RWPE1 (cell line): ENCODE measurements around the gene ATP13A2.
"Not testable (repeated sequence)": the region's sequence is repeated elsewhere in the genome, so short reads cannot be mapped to it uniquely, and the experiment has no call there.

Experiments used
- CTCF ChIA-PET: fragments of 350-600 bp; sonication (Branson Sonifier 250); formaldehyde crosslinking; extraction: SDS; loops from one replicate; lab custom pipeline; 2021; lab: Yijun Ruan, JAX
- POLR2A ChIA-PET: fragments of 400-600 bp; formaldehyde crosslinking; extraction: SDS; loops from one replicate; lab custom pipeline; 2020; ENCODE audit warnings: antibody characterized with exemption; ENCODE audit not compliant: low non-redundant PET; lab: Yijun Ruan, JAX
- DNase-seq: peaks from one replicate; pipeline ENCODE4 v3.0.0; 2012; ENCODE audit warnings: low spot score
- H3K27ac ChIP-seq: fragments of 450-650 bp; 2 replicates; pipeline ENCODE4 v1.5.1; 2017
- CTCF ChIP-seq: fragments of 450-650 bp; conservative IDR thresholded peaks from 2 replicates; pipeline ENCODE4 v1.5.1; 2017; ENCODE audit warnings: low read depth, mild to moderate bottlenecking

ATP13A2 gene

GRCh38 chr1:16944038-16944437 is 67.7 kb downstream of the ATP13A2 start:
- no peak for TF ChIP-seq CTCF
- ChIA-PET CTCF (no interaction called here), POLR2A (no interaction called here)
- no peak for DNase-seq
- no peak overlapping the region for H3K27ac ChIP-seq

GRCh38 chr1:16939386-16940180 is 72.1 kb downstream of the ATP13A2 start:
- POLR2A ChIA-PET, DNase-seq: not testable (repeated sequence)
- CTCF ChIA-PET: interaction anchor here (0.6 to 0.9 kb wide), 3 partner anchors 15 to 298 kb away, joined by 3 read pairs; no protein-coding TSS in a partner anchor
- H3K27ac ChIP-seq: peak overlapping the region; percentile 27; the same call in 1 of the 2 replicates

GRCh38 chr1:16938351-16939321 is 73.1 kb downstream of the ATP13A2 start:
- DNase-seq: no peak
- CTCF ChIA-PET: interaction anchor here (0.6 kb wide), 1 partner anchor 17 kb away, joined by 3 read pairs; no protein-coding TSS in a partner anchor
- POLR2A ChIA-PET: no interaction called here
- no peak overlapping the region for H3K27ac ChIP-seq
- no peak for TF ChIP-seq CTCF

- CTCF ChIA-PET: interaction anchor here (0.5 to 1.0 kb wide), 4 partner anchors 11 to 371 kb away, joined by 3 to 4 read pairs (median 3); no protein-coding TSS in a partner anchor
- peak overlapping the region; percentile 6 for H3K27ac ChIP-seq
- POLR2A ChIA-PET, DNase-seq: not testable (repeated sequence)
Observed at GRCh38 chr1:16936580-16936979, 75.1 kb downstream of the ATP13A2 start.
